H1 (cell line): ENCODE measurements around the gene SLC12A8. TPM values are rescaled to one million over a fixed set of nuclear protein-coding genes. Genes with fewer than 3 reads are reported as not detected.

Experiments
- CTCF ChIA-PET: fragments of 300-600 bp; sonication (Branson Sonifier 250); formaldehyde crosslinking; loops from one replicate; lab custom pipeline; 2021; ENCODE audit not compliant: partially characterized antibody; lab: Charles Lee
- POLR2A ChIA-PET: fragments of 300-600 bp; sonication (Branson Sonifier 250); formaldehyde crosslinking; loops from one replicate; lab custom pipeline; 2021; ENCODE audit warnings: inconsistent platforms; ENCODE audit not compliant: partially characterized antibody; lab: Charles Lee
- DNase-seq, 2 experiments: peaks; one replicate each; pipeline versions ENCODE4 v3.0.0 to v3.0.0-alpha.2; 2010 to 2022; ENCODE audit warnings: low spot score in 2 of 2, low read depth in 1 of 2, mixed read lengths in 1 of 2
- FAIRE-seq: peaks from 2 replicates; lab custom pipeline; 2011; peaks lifted over from hg19 to GRCh38; lab: Jason Lieb, UNC
- H2AFZ ChIP-seq: 2 replicates; pipeline ENCODE4 v1.8.1; 2012; ENCODE audit warnings: low read length, inconsistent platforms
- H2AK5ac ChIP-seq: 2 replicates; pipeline ENCODE4 v1.6.1; 2013; ENCODE audit warnings: low read depth, low read length
- H2BK120ac ChIP-seq: replicated peaks from 2 replicates; pipeline ENCODE3; 2013; ENCODE audit warnings: low read depth, low read length, inconsistent platforms
- H2BK12ac ChIP-seq: 2 replicates; pipeline ENCODE4 v1.6.1; 2013; ENCODE audit warnings: low read depth, low read length
- H2BK15ac ChIP-seq: 2 replicates; pipeline ENCODE4 v1.6.1; 2013; ENCODE audit warnings: low read length
- H2BK20ac ChIP-seq: 2 replicates; pipeline ENCODE4 v1.6.1; 2013; ENCODE audit warnings: low read length
- H2BK5ac ChIP-seq: 2 replicates; pipeline ENCODE4 v1.6.1; 2013; ENCODE audit warnings: low read depth, low read length
- H3K14ac ChIP-seq: 2 replicates; pipeline ENCODE4 v1.6.1; 2013; ENCODE audit warnings: inconsistent platforms; ENCODE audit not compliant: insufficient read length
- H3K18ac ChIP-seq: 2 replicates; pipeline ENCODE4 v1.6.1; 2013; ENCODE audit warnings: low read length; ENCODE audit errors: extremely low read depth
- H3K23ac ChIP-seq: 2 replicates; pipeline ENCODE4 v1.6.1; 2013; ENCODE audit warnings: inconsistent platforms; ENCODE audit not compliant: insufficient read length
- H3K23me2 ChIP-seq: 2 replicates; pipeline ENCODE4 v1.6.1; 2013; ENCODE audit warnings: low read depth, low read length
- H3K27ac ChIP-seq: 2 replicates; pipeline ENCODE4 v1.6.1; 2011; ENCODE audit warnings: low read depth, low read length, inconsistent platforms
- H3K27me3 ChIP-seq, 4 experiments: replicated peaks in 1 of 4; 1 replicate in 1 of 4; 2 replicates in 3 of 4; pipeline versions ENCODE4 v1.6.1 to v1.8.1; 2011 to 2013; ENCODE audit warnings: low read length in 3 of 4, mild to moderate bottlenecking in 3 of 4, inconsistent platforms in 2 of 4, mixed read lengths in 2 of 4, moderate library complexity in 1 of 4; ENCODE audit not compliant: control insufficient read depth in 3 of 4, insufficient read depth in 3 of 4; ENCODE audit errors: extremely low read depth in 1 of 4
- H3K36me3 ChIP-seq, 4 experiments: 2 replicates each; pipeline versions ENCODE4 v1.6.1 to v1.8.1; 2011 to 2013; ENCODE audit warnings: mild to moderate bottlenecking in 4 of 4, low read length in 3 of 4, moderate library complexity in 2 of 4, control low read depth in 1 of 4, inconsistent platforms in 1 of 4; ENCODE audit not compliant: insufficient read depth in 4 of 4, control insufficient read depth in 2 of 4
- H3K4ac ChIP-seq: replicated peaks from 2 replicates; pipeline ENCODE3; 2013; ENCODE audit warnings: low read length, low read depth, mixed read lengths, inconsistent platforms; ENCODE audit not compliant: insufficient read length
- H3K4me1 ChIP-seq, 4 experiments: replicated peaks in 1 of 4; 1 replicate in 1 of 4; 2 replicates in 3 of 4; pipeline versions ENCODE4 v1.6.1 to v1.8.1; 2011 to 2013; ENCODE audit warnings: low read length in 3 of 4, inconsistent platforms in 2 of 4, mixed read lengths in 1 of 4; ENCODE audit not compliant: insufficient read depth in 4 of 4, control insufficient read depth in 3 of 4
- H3K4me2 ChIP-seq, 2 experiments: 2 replicates each; pipeline versions ENCODE4 v1.6.1 to v1.8.1; 2011 to 2013; ENCODE audit warnings: low read depth in 2 of 2, low read length in 2 of 2, control low read depth in 1 of 2, inconsistent platforms in 1 of 2, mild to moderate bottlenecking in 1 of 2; ENCODE audit not compliant: insufficient read depth in 1 of 2
- H3K4me3 ChIP-seq, 4 experiments: fragments of 200-600, 300-600 bp in 1 of 4; sonication (generic), shearing (Covaris generic), sonication (Bioruptor Twin) in 1 of 4; 2 replicates each; pipeline versions ENCODE4 v1.5.1 to v1.8.1; 2011 to 2016; ENCODE audit warnings: low read length in 4 of 4, low read depth in 3 of 4, control low read depth in 2 of 4, inconsistent platforms in 2 of 4, mild to moderate bottlenecking in 2 of 4, mixed read lengths in 1 of 4, moderate library complexity in 1 of 4; ENCODE audit not compliant: insufficient read depth in 2 of 4; ENCODE audit errors: extremely low read depth in 1 of 4
- H3K56ac ChIP-seq: replicated peaks from 2 replicates; pipeline ENCODE3; 2013; ENCODE audit warnings: low read depth, mild to moderate bottlenecking, mixed read lengths, low read length, inconsistent platforms; ENCODE audit not compliant: insufficient read length
- H3K79me1 ChIP-seq: 2 replicates; pipeline ENCODE4 v1.6.1; 2013; ENCODE audit warnings: low read depth, low read length, control low read depth
- H3K79me2 ChIP-seq, 2 experiments: 2 replicates each; pipeline versions ENCODE4 v1.6.1 to v1.8.1; 2012 to 2013; ENCODE audit warnings: low read length in 2 of 2, mild to moderate bottlenecking in 2 of 2, inconsistent platforms in 1 of 2; ENCODE audit not compliant: insufficient read depth in 2 of 2, control insufficient read depth in 1 of 2
- H3K9ac ChIP-seq, 4 experiments: replicated peaks in 1 of 4; 1 replicate in 1 of 4; 2 replicates in 3 of 4; pipeline versions ENCODE4 v1.6.1 to v1.8.1; 2011 to 2013; ENCODE audit warnings: low read depth in 3 of 4, low read length in 3 of 4, control low read depth in 2 of 4, mild to moderate bottlenecking in 2 of 4, moderate library complexity in 2 of 4, inconsistent platforms in 1 of 4; ENCODE audit errors: extremely low read depth in 1 of 4
- H3K9me3 ChIP-seq, 2 experiments: 2 replicates each; pipeline versions ENCODE4 v1.6.1 to v1.8.1; 2012 to 2013; ENCODE audit warnings: mild to moderate bottlenecking in 2 of 2, moderate library complexity in 2 of 2, control low read depth in 1 of 2, inconsistent platforms in 1 of 2, low read depth in 1 of 2, low read length in 1 of 2, mixed read lengths in 1 of 2; ENCODE audit not compliant: insufficient read depth in 2 of 2
- H4K20me1 ChIP-seq, 2 experiments: replicated peaks in 1 of 2; 2 replicates each; pipeline versions ENCODE3 to v1.8.1; 2011 to 2013; ENCODE audit warnings: inconsistent platforms in 2 of 2, low read length in 2 of 2, mild to moderate bottlenecking in 1 of 2; ENCODE audit not compliant: insufficient read depth in 2 of 2, control insufficient read depth in 1 of 2
- H4K5ac ChIP-seq: 2 replicates; pipeline ENCODE4 v1.6.1; 2013; ENCODE audit warnings: low read length, low read depth, mixed read lengths, inconsistent platforms; ENCODE audit not compliant: insufficient read length
- H4K8ac ChIP-seq: 2 replicates; pipeline ENCODE4 v1.8.0; 2013; ENCODE audit warnings: mild to moderate bottlenecking, moderate library complexity, low read length, inconsistent platforms; ENCODE audit not compliant: insufficient read depth; ENCODE audit errors: extremely low read depth
- H4K91ac ChIP-seq: replicated peaks from 2 replicates; pipeline ENCODE3; 2013; ENCODE audit warnings: low read length, mixed read lengths, inconsistent platforms; ENCODE audit not compliant: insufficient read length
- BCL11A ChIP-seq, 2 experiments: IDR thresholded peaks; one replicate each; pipeline ENCODE4 v1.6.1; 2011; ENCODE audit warnings: low read depth in 2 of 2, low read length in 2 of 2, mild to moderate bottlenecking in 2 of 2
- CHD1 ChIP-seq: IDR thresholded peaks from 2 replicates; pipeline ENCODE4 v1.6.1; 2012; ENCODE audit warnings: low read depth, low read length, improper control_type of control experiment
- EGR1 ChIP-seq: IDR thresholded peaks from 2 replicates; pipeline ENCODE4 v1.6.1; 2011; ENCODE audit warnings: low read depth, low read length, borderline replicate concordance
- KDM5A ChIP-seq: fragments of 200-600 bp; IDR thresholded peaks from 2 replicates; pipeline ENCODE4 v1.7.1; 2012; ENCODE audit warnings: mild to moderate bottlenecking, low read length, inconsistent platforms, mixed read lengths
- MAX ChIP-seq: IDR thresholded peaks from 2 replicates; pipeline ENCODE4 v1.6.1; 2012; ENCODE audit warnings: inconsistent platforms
- SIRT6 ChIP-seq: IDR thresholded peaks from one replicate; pipeline ENCODE4 v1.7.1; 2012; ENCODE audit warnings: low read length, inconsistent platforms
- SP2 ChIP-seq: IDR thresholded peaks from 2 replicates; pipeline ENCODE4 v1.6.1; 2012; ENCODE audit warnings: mild to moderate bottlenecking, low read length, inconsistent platforms
- SRF ChIP-seq: IDR thresholded peaks from 2 replicates; pipeline ENCODE4 v1.6.1; 2011; ENCODE audit warnings: mild to moderate bottlenecking, low read depth, low read length, moderate library complexity
- whole genome bisulfite sequencing, 2 experiments: shearing (Covaris generic) in 1 of 2; methylation state at CpG; one replicate each; pipeline versions ENCODE4 v1.1.6 to v1.1.7; 2013 to 2015; ENCODE audit warnings: low lambda C conversion rate in 2 of 2, mixed read lengths in 2 of 2, inconsistent platforms in 1 of 2, low coverage in 1 of 2, missing lambda C conversion rate in 1 of 2; ENCODE audit not compliant: insufficient replicate concordance in 2 of 2, insufficient coverage in 1 of 2, insufficient read length in 1 of 2; ENCODE audit errors: extremely low coverage in 1 of 2, missing lambda C conversion rate in 1 of 2; 5-methylcytosine and 5-hydroxymethylcytosine counted together
- polyA plus RNA-seq, 7 experiments: library from polyadenylated mRNA; depleted of rRNA in 3 of 7; stranded (reverse) in 5 of 7; unstranded in 2 of 7; fragments of >200 nt in 5 of 7; fragments of 200-250 nt in 2 of 7; gene quantifications; 1 replicate in 5 of 7; 2 replicates in 1 of 7; 4 replicates in 1 of 7; pipeline versions ENCODE4 v1.2.1 to v1.2.3, GENCODE V29; 2011 to 2013; ENCODE audit warnings: missing spikeins in 2 of 7, mixed read lengths in 2 of 7
- total RNA-seq: library from RNA; stranded (reverse); fragmentation: NEBNext Ultra II Directional; extraction: Animal tissue kit (Norgen Biotek cat#: 25700); gene quantifications from 2 replicates; pipeline ENCODE4 v1.2.1, GENCODE V29; 2021

SLC12A8 gene
- total and polyA plus RNA-seq, 2 of the 8 experiments (the other 6 are each of a cell fraction or from before 2014, with no cell fraction given) = 13.7 to 14.4 TPM

GRCh38 chr3:125129512-125129997, 83.0 kb downstream of the SLC12A8 start:
- no peak for TF ChIP-seq EGR1
- TF ChIP-seq SRF = no peak
- TF ChIP-seq SP2 = no peak
- no peak for TF ChIP-seq CHD1
- no peak for TF ChIP-seq KDM5A
- TF ChIP-seq MAX = no peak
- TF ChIP-seq BCL11A (IDR thresholded peaks at IDR 0.05; ENCODE audit: low read depth in 2 of 2, low read length in 2 of 2) = no peak
- TF ChIP-seq SIRT6 = no peak
- TF ChIP-seq, all 59 proteins: peak for 0
- Histone ChIP-seq H2BK15ac (no peak overlapping the region), H4K20me1 (no peaks in the 10 kb centered on the region), H2BK20ac (no peak overlapping the region), H3K23me2 (no peaks in the 10 kb centered on the region), H2BK5ac (no peak overlapping the region), H4K8ac (peak overlapping the region; percentile 22; the same call in 1 of the 2 replicates), H4K91ac (no peak overlapping the region), H3K79me1 (no peaks in the 10 kb centered on the region), H2AK5ac (no peak overlapping the region), H3K79me2 (no peaks in the 10 kb centered on the region), H3K14ac (no peak overlapping the region), H2AFZ (no peak overlapping the region), H2BK120ac (no peak overlapping the region), H3K9me3 (no peaks in the 10 kb centered on the region), H3K4me3 (no peak overlapping the region), H3K27ac (no peak overlapping the region), H3K4ac (no peak overlapping the region), H2BK12ac (no peak overlapping the region), H3K56ac (no peak overlapping the region), H3K4me1 (peaks cover 0 to 3% (median 1%) of the 10 kb centered on the region in 4 experiments; a peak in 1 of 7 replicates), H3K18ac (no peak overlapping the region), H3K23ac (no peak overlapping the region), H3K4me2 (no peak overlapping the region), H4K5ac (no peak overlapping the region), H3K27me3 (no peaks in the 10 kb centered on the region), H3K36me3 (no peaks in the 10 kb centered on the region), H3K9ac (no peak overlapping the region)
- 76% methylated on average over 10 of the region's 10 CpGs; no CpG with 5 or more reads in 1 of the 2 experiments for WGBS, 2 experiments
- DNase-seq (no peak), FAIRE-seq (no peak)
- POLR2A ChIA-PET = interaction anchor here (1.0 to 1.8 kb wide), 3 partner anchors 9 to 11 kb away, joined by 3 to 5 read pairs (median 4); no protein-coding TSS in a partner anchor
- CTCF ChIA-PET = interaction anchor here (0.6 to 1.9 kb wide), 8 partner anchors 9 to 184 kb away, joined by 3 to 7 read pairs (median 3); no protein-coding TSS in a partner anchor
